HL-60/S4 treated with retinoic acid at 250 ng/mL for 4 days and 3 days (cell line): Measurements from ENCODE around the gene IMPDH2.

Experiments used
- in situ Hi-C: fragments of 300-500 bp; cut with MboI; formaldehyde crosslinking; loops from 2 replicates; pipeline ENCODE4 v1.7.0; 2022; ENCODE audit warnings: low sequenced_read_pairs

The IMPDH2 gene

GRCh38 chr3:49028673-49029562, at the start of gene IMPDH2:
Gene IMPDH2 (minus strand): TSS chr3:49029398. CDS start chr3:49029350, 48 bp downstream.
- in situ Hi-C loops, result no loop called here

- in situ Hi-C loops, result no loop called here
These were observed 47.4 kb upstream of the IMPDH2 start for GRCh38 chr3:49076646-49077045.

- in situ Hi-C loops, result no loop called here
These were observed 46.9 kb upstream of the IMPDH2 start for GRCh38 chr3:49076116-49076515.

GRCh38 chr3:49058011-49058410, 28.8 kb upstream of the IMPDH2 start:
- in situ Hi-C loops, result no loop called here

- in situ Hi-C loops, result no loop called here
These were observed 28.1 kb upstream of the IMPDH2 start for GRCh38 chr3:49057268-49057667.

GRCh38 chr3:49054344-49054862, 25.2 kb upstream of the IMPDH2 start:
- in situ Hi-C loops, result no loop called here

GRCh38 chr3:49053543-49053942, 24.3 kb upstream of the IMPDH2 start:
- in situ Hi-C loops, result no loop called here

GRCh38 chr3:49035281-49035680, 6.1 kb upstream of the IMPDH2 start:
- in situ Hi-C loops, result no loop called here

- in situ Hi-C loops, result no loop called here
These were observed 5.5 kb upstream of the IMPDH2 start for GRCh38 chr3:49034650-49035049.

- in situ Hi-C loops, result no loop called here
These were observed 3.6 kb upstream of the IMPDH2 start for GRCh38 chr3:49032646-49033304.

- in situ Hi-C loops, result no loop called here
These were observed 1.1 kb upstream of the IMPDH2 start for GRCh38 chr3:49030321-49030720.

- in situ Hi-C loops, result no loop called here
These were observed 326 bp upstream of the IMPDH2 start for GRCh38 chr3:49029563-49029884.

GRCh38 chr3:49028298-49028672, 913 bp downstream of the IMPDH2 start:
- in situ Hi-C loops, result no loop called here

GRCh38 chr3:49027634-49028033, 1.6 kb downstream of the IMPDH2 start:
- in situ Hi-C loops, result no loop called here

- in situ Hi-C loops, result no loop called here
These were observed 2.7 kb downstream of the IMPDH2 start for GRCh38 chr3:49026536-49026935.

GRCh38 chr3:49025793-49026520, 3.2 kb downstream of the IMPDH2 start:
- in situ Hi-C loops, result no loop called here

- in situ Hi-C loops, result no loop called here
These were observed 4.0 kb downstream of the IMPDH2 start for GRCh38 chr3:49025005-49025792.

GRCh38 chr3:49024449-49024848, 4.7 kb downstream of the IMPDH2 start:
- in situ Hi-C loops, result no loop called here

GRCh38 chr3:49023775-49024174, 5.4 kb downstream of the IMPDH2 start:
- in situ Hi-C loops, result no loop called here

GRCh38 chr3:49022688-49023171, 6.5 kb downstream of the IMPDH2 start:
- in situ Hi-C loops, result no loop called here
